Esophagus (tissue), 2 donors: Measurements from ENCODE around the gene KLRF2. TPM values are rescaled to one million over a fixed set of nuclear protein-coding genes. Genes with fewer than 3 reads are reported as not detected.
"Not testable (repeated sequence)": the region's sequence is repeated elsewhere in the genome, so short reads cannot be mapped to it uniquely, and the experiment has no call there.

Experiments
- H3K27ac ChIP-seq, 2 donors: one replicate each; pipeline ENCODE4 v1.5.1; 2013; ENCODE audit warnings: low read depth in 2 of 2, mild to moderate bottlenecking in 2 of 2, inconsistent platforms in 1 of 2, low read length in 1 of 2, moderate library complexity in 1 of 2
- H3K27me3 ChIP-seq, 2 donors: one replicate each; pipeline ENCODE4 v1.6.1; 2013; ENCODE audit warnings: low read length in 2 of 2, control low read depth in 1 of 2, mild to moderate bottlenecking in 1 of 2; ENCODE audit not compliant: insufficient read depth in 2 of 2, control insufficient read depth in 1 of 2
- H3K36me3 ChIP-seq, 2 donors: one replicate each; pipeline ENCODE4 v1.6.1; 2013; ENCODE audit warnings: low read length in 1 of 2; ENCODE audit not compliant: control insufficient read depth in 2 of 2, insufficient read depth in 2 of 2
- H3K4me1 ChIP-seq, 2 donors: one replicate each; pipeline ENCODE4 v1.6.1; 2013; ENCODE audit warnings: low read length in 1 of 2; ENCODE audit not compliant: control insufficient read depth in 2 of 2, insufficient read depth in 2 of 2
- H3K4me3 ChIP-seq, 2 donors: one replicate each; pipeline ENCODE4 v1.5.1; 2013; ENCODE audit warnings: low read length in 2 of 2, mild to moderate bottlenecking in 2 of 2, low read depth in 1 of 2, moderate library complexity in 1 of 2
- H3K9me3 ChIP-seq, 2 donors: one replicate each; pipeline ENCODE4 v1.6.1; 2013; ENCODE audit warnings: mild to moderate bottlenecking in 2 of 2, low read depth in 1 of 2, low read length in 1 of 2, moderate library complexity in 1 of 2; ENCODE audit not compliant: control insufficient read depth in 2 of 2, insufficient read depth in 1 of 2
- WGBS, 2 donors: extraction: QIAGEN DNeasy Blood & Tissue Kit; methylation state at CpG; one replicate each; pipeline ENCODE4 v1.1.7; 2013; 5-methylcytosine and 5-hydroxymethylcytosine counted together
- polyA plus RNA-seq, 2 donors: library from polyadenylated mRNA; stranded (reverse); fragments of 200-250 nt; gene quantifications; one replicate each; pipeline ENCODE4 v1.2.3, GENCODE V29; 2013
- donor health status: healthy with polysubstance abuse.
- donor health status: Bipolar disorder and iron deficiency.

The KLRF2 gene
- polyA plus RNA-seq, 2 donors: not detected

DNA sequence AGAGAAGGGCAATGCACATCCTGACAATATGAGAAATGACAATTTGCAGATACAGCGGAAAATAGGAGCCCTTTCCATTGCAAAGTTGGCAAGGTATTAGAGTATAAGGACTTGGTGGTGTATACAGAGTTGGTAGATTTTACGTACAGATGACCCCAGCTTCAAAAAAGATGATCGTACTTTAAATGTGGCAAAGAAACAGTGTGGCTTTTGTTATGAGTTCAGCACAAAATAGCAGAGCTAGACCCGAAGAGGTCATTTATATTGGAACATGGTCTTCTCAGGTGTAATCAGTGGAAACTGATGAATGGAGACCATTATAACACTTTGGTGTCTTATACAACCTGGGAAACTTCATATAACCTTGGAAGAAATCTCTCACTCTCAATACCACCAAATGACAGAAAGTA is 14.4 kb upstream of the KLRF2 start:
- H3K9me3 ChIP-seq: peaks cover 0 to 3% of the 10 kb centered on the region in 2 donors
- H3K27me3 ChIP-seq: no peaks in the 10 kb centered on the region
- no peak overlapping the region for H3K27ac ChIP-seq
- H3K4me3 ChIP-seq: peak overlapping the region in 1 of 2 donors; percentile 57
- WGBS, 2 donors: 37 to 43% methylated on average over 4 of the region's 4 CpGs
- H3K36me3 ChIP-seq: peaks cover 0 to 2% of the 10 kb centered on the region in 2 donors
- H3K4me1 ChIP-seq: no peaks in the 10 kb centered on the region

DNA sequence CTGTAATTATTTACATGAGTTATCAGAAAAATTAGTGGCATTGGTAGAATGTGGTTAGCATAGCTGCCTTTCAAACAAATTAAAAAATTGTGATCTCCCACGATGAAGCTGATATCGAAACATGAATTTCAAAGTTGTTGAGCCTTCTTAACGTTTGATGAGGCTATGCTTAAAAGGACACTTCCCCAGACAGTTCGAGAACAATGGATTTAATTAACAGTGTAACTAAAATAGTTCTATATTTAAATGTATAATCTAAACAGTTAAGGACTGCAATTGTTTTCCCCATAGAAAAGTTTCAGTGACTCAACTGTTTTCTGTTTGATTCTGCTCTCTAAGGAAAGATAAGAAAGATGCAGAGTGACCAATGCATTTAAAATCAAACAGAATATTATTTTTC is 13.8 kb upstream of the KLRF2 start:
- H3K9me3 ChIP-seq: peaks cover 0 to 3% of the 10 kb centered on the region in 2 donors
- H3K4me1 ChIP-seq: no peaks in the 10 kb centered on the region
- no peak overlapping the region for H3K27ac ChIP-seq
- 29 to 37% methylated on average over 4 of the region's 4 CpGs for WGBS, 2 donors
- H3K36me3 ChIP-seq: peaks cover 0 to 2% of the 10 kb centered on the region in 2 donors
- no peaks in the 10 kb centered on the region for H3K27me3 ChIP-seq
- peak overlapping the region in 1 of 2 donors; percentile 57 for H3K4me3 ChIP-seq

DNA sequence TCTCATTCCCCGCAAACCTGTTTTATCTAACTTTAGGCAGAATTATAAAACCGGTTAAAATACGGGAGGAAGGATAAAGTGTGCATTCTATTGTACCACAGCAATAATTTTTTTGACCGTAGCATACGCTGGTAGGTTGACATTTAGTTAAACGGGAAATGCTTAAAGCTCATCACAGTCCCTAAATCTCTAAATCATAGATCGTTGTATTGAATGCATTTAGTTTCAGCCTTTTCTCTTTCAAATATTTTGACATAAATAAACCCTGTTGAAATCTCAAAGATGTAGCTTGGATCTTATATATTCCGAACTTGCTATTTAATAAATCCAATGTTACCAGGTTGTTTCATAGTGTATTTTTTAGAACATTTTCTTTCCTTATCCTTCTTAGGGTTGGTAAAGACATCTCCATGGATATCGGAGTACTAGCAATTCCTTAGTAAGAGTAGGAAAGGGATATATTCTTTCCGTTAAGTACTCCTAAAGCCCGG is 12.9 kb upstream of the KLRF2 start:
- no peak overlapping the region for H3K27ac ChIP-seq
- no peaks in the 10 kb centered on the region for H3K9me3 ChIP-seq
- peaks cover 0 to 3% of the 10 kb centered on the region in 2 donors for H3K4me1 ChIP-seq
- 30 to 44% methylated on average over 11 of the region's 11 CpGs for WGBS, 2 donors
- no peaks in the 10 kb centered on the region for H3K27me3 ChIP-seq
- H3K4me3 ChIP-seq: peak overlapping the region in 1 of 2 donors; percentile 45
- H3K36me3 ChIP-seq: no peaks in the 10 kb centered on the region

DNA sequence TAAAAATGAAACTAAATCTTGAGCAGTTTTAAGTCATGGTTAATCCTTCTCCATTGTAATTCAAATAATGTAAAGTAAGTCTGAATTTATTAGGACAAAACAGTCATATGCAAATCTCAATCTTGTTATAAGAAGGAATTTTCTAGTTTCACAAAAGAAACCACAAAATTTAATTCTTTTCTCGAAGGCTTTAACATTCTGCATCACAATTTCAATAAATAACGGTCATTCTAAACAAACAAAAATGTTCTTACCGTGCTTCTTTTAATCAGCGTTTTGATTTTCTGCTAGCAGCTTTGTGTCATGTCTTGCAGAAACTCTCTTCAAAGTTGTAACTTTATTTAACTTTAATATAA is 12.4 kb upstream of the KLRF2 start:
- no peaks in the 10 kb centered on the region for H3K9me3 ChIP-seq
- no peak overlapping the region for H3K27ac ChIP-seq

DNA sequence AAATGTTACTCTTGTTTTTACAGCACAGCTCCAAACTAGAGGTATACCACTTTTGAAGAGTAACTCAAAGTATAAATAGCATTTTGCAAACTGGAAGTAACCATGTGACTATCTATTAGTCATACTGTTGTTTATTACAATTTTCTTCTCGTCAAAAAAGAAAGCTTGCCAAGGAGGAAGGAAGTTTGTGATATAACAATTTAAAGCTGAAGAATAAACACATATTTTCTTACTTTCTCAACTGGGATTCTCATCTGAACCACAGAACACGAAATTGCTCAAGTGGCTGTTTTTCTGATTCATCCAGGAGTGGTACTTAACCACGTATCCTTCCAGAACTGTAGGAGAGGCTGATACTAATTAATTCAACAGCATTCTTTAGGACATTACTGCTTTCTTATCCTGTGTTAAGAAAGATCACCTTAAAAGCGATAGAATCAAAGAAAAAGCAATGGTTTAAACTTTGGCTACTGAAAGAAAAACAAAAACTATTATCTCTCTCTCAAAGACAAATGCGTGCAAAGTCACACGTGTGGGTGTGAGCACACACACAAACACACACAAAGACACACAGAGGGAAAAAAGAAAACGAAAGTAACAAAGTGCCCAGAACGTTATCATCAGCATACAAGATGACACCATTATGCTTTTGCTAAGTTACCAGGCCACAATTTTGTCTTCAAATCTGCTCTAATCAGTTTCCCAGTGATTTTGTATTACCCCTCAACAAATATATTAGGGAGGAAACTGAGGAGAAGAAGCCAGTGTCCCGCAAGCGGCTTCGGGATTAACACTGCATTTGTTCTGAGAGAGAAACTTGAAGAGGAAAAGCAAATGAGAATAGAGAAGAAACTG is 11.8 kb upstream of the KLRF2 start, which contains the start of gene CLEC2B:
CLEC2B (minus strand) TSS at position 48 of the 855 bp plus-strand sequence.
- H3K4me3 ChIP-seq: peak within 1 kb of the TSS; percentile 11 to 71
- peaks cover 0 to 3% of the 10 kb centered on the region in 2 donors for H3K4me1 ChIP-seq
- no peaks in the 10 kb centered on the region for H3K27me3 ChIP-seq
- WGBS, 2 donors: 5% methylated on average over 11 of the region's 11 CpGs
- no peaks in the 10 kb centered on the region for H3K36me3 ChIP-seq
- H3K9me3 ChIP-seq: no peaks in the 10 kb centered on the region
- peak within 1 kb of the TSS; percentile 79 to 91 for H3K27ac ChIP-seq

More for the DNA sequence above, 12.4 kb upstream of the KLRF2 start:
- H3K4me3 ChIP-seq: peak overlapping the region in 1 of 2 donors; percentile 71
- no peaks in the 10 kb centered on the region for H3K27me3 ChIP-seq
- peaks cover 0 to 3% of the 10 kb centered on the region in 2 donors for H3K4me1 ChIP-seq
- no peaks in the 10 kb centered on the region for H3K36me3 ChIP-seq
- WGBS, 2 donors: 14 to 31% methylated on average over 4 of the region's 4 CpGs

- Histone ChIP-seq H3K4me3 (peak overlapping the region in 1 of 2 donors; percentile 71), H3K4me1 (peaks cover 0 to 3% of the 10 kb centered on the region in 2 donors), H3K36me3 (no peaks in the 10 kb centered on the region), H3K27ac (peak overlapping the region; percentile 60 to 90), H3K9me3 (no peaks in the 10 kb centered on the region), H3K27me3 (no peaks in the 10 kb centered on the region)
- WGBS, 2 donors: 27 to 48% methylated on average over 2 of the region's 2 CpGs
Observed at GRCh38 chr12:9870286-9870866, 10.9 kb upstream of the KLRF2 start.

DNA sequence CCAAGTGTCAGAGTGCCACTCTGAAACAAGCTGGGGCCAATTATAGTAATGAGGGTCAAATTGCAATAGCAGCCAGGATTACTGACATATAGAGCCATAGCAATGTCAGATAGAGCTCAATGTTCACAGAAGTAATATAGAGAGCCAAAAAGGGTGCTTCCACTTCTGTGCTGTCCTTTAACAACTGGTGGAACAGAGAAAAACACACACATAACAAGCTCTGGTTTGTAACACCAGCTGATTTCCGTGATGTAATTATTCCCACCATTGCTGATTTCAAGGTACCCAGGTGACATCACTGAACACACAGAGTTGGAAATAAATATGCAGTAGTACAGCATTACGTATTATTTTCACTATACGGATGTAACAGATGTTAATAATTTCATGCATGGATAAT is 9.1 kb upstream of the KLRF2 start:
- WGBS, 2 donors: 62% methylated on average over 3 of the region's 3 CpGs
- no peaks in the 10 kb centered on the region for H3K36me3 ChIP-seq
- no peaks in the 10 kb centered on the region for H3K27me3 ChIP-seq
- no peak overlapping the region for H3K4me3 ChIP-seq
- peaks cover 0 to 3% of the 10 kb centered on the region in 2 donors for H3K4me1 ChIP-seq
- no peaks in the 10 kb centered on the region for H3K9me3 ChIP-seq
- H3K27ac ChIP-seq: peak overlapping the region; percentile 10 to 83

- H3K36me3 ChIP-seq: no peaks in the 10 kb centered on the region
- 56 to 60% methylated on average over 11 of the region's 11 CpGs for WGBS, 2 donors
Observed at GRCh38 chr12:9872742-9873141, 8.5 kb upstream of the KLRF2 start.

DNA sequence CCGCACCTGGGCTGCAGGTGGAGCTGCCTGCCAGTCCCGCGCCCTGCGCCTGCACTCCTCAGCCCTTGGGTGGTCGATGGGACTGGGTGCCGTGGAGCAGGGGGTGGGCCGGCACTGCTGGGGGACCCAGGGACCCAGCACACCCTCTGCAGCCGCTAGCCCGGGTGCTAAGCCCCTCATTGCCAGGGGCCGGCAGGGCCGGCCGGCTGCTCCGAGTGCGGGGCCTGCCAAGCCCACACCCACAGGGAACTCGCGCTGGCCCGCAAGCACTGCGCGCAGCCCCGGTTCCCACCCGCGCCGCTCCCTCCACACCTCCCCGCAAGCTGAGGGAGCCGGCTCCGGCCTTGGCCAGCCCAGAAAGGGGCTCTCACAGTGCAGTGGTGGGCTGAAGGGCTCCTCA is 5.2 kb upstream of the KLRF2 start:
- H3K27me3 ChIP-seq, H3K9me3 ChIP-seq, H3K4me3 ChIP-seq, H3K27ac ChIP-seq, H3K36me3 ChIP-seq, H3K4me1 ChIP-seq: not testable (repeated sequence)
- WGBS, 2 donors: 97 to 98% methylated on average over 21 to 26 of the region's 26 CpGs

More at GRCh38 chr12:9872742-9873141, 8.5 kb upstream of the KLRF2 start:
- no peak overlapping the region for H3K4me3 ChIP-seq
- H3K27ac ChIP-seq: peak overlapping the region; percentile 76 to 83
- no peaks in the 10 kb centered on the region for H3K27me3 ChIP-seq
- H3K4me1 ChIP-seq: peaks cover 0 to 3% of the 10 kb centered on the region in 2 donors
- no peaks in the 10 kb centered on the region for H3K9me3 ChIP-seq
